ENCODE data around the gene NEK6. TPM values are rescaled to one million over a fixed set of nuclear protein-coding genes. Genes with fewer than 3 reads are reported as not detected.

The NEK6 gene
- total and polyA plus RNA-seq, 9 of the 15 experiments (the other 6 are each of a cell fraction or from before 2014, with no cell fraction given) = 3.1 to 19.0 (median 8.4) TPM

- H3K9me3 ChIP-seq (replicated peaks; ENCODE audit: control insufficient read depth, insufficient read depth, low read depth, low read length) = no peaks in the 10 kb centered on the region
- TF ChIP-seq HNRNPUL1 (IDR thresholded peaks at IDR 0.05; ENCODE audit: low read length) (no peak), RBM25 (IDR thresholded peaks at IDR 0.05; ENCODE audit: low read depth, low read length, severe bottlenecking) (no peak), ZNF239 (CRISPR knock-in tag; IDR thresholded peaks at IDR 0.05) (no peak), ADNP (tag; IDR thresholded peaks at IDR 0.05) (no peak), PRMT5 (CRISPR knock-in tag; IDR thresholded peaks at IDR 0.05) (no peak), MAX (CRISPR knock-in tag; IDR thresholded peaks at IDR 0.05) (no peak), SAFB (IDR thresholded peaks at IDR 0.05; ENCODE audit: borderline replicate concordance, low read depth, low read length) (no peak), EWSR1 (IDR thresholded peaks at IDR 0.05; ENCODE audit: borderline replicate concordance, low read depth, partially characterized antibody) (no peak)
- peaks cover 26% of the 10 kb centered on the region for H3K79me2 ChIP-seq (ENCODE audit: control insufficient read depth, insufficient read depth, low read length)
- H3K36me3 ChIP-seq (ENCODE audit: control insufficient read depth, insufficient read depth, low read length) = no peaks in the 10 kb centered on the region; the same call in 2 of the 3 replicates
- H3K27ac ChIP-seq (ENCODE audit: extremely low read depth, low read depth, low read length) = no peak overlapping the region
- H3K4me2 ChIP-seq (ENCODE audit: insufficient read depth, low read length) = no peak overlapping the region
- FAIRE-seq = no peak
- intact Hi-C loops (cut with micrococcal nuclease) = no loop called here
- no peak for ATAC-seq
- DNase-seq (ENCODE audit: extremely low read depth in 1 of 4, low spot score in 3 of 4) = no peak
- peaks cover 10 to 24% of the 10 kb centered on the region in 2 experiments; a peak in 4 of 5 replicates for H3K4me1 ChIP-seq (replicated peaks in 1 of 2; ENCODE audit: control insufficient read depth in 2 of 2, insufficient read depth in 2 of 2, low read length in 2 of 2)
- ChIA-PET CTCF (ENCODE audit: low intra/inter-chr PET ratio) (no interaction called here), POLR2A (no interaction called here)
- in situ Hi-C loops (cut with MboI) = loop anchor here (5.0 kb wide), 1 partner anchor 56 kb away; no protein-coding TSS in a partner anchor
- no peak overlapping the region for H3K4me3 ChIP-seq
- H3K27me3 ChIP-seq (ENCODE audit: control insufficient read depth in 2 of 2, insufficient read depth in 2 of 2, low read length in 2 of 2) = no peaks in the 10 kb centered on the region
- no peak overlapping the region for H2AFZ ChIP-seq (ENCODE audit: low read depth, low read length)
- no TSS peak for BruUV-seq (replicated peaks)
- H3K9ac ChIP-seq (ENCODE audit: insufficient read depth in 1 of 2, low read depth in 2 of 2, low read length in 2 of 2) = peak overlapping the region in 1 of 2 experiments; percentile 11; a peak in 1 of 4 replicates
- 67% methylated on average over 11 of the region's 11 CpGs for WGBS (ENCODE audit: insufficient coverage, low coverage, missing lambda C conversion rate)
- no peaks in the 10 kb centered on the region for H3K9me1 ChIP-seq (ENCODE audit: control insufficient read depth, insufficient read depth, low read length)
- H4K20me1 ChIP-seq (replicated peaks; ENCODE audit: control insufficient read depth, insufficient read depth, low read length) = peaks cover 16% of the 10 kb centered on the region
Measured at GRCh38 chr9:124263213-124263612, 5.5 kb downstream of the NEK6 start.

Data from K562 (cell line).